ENCODE data around the gene MKLN1. TPM values are rescaled to one million over a fixed set of nuclear protein-coding genes. Genes with fewer than 3 reads are reported as not detected.

Gene MKLN1
- total RNA-seq, 1 donor: 78.5 TPM

DNA sequence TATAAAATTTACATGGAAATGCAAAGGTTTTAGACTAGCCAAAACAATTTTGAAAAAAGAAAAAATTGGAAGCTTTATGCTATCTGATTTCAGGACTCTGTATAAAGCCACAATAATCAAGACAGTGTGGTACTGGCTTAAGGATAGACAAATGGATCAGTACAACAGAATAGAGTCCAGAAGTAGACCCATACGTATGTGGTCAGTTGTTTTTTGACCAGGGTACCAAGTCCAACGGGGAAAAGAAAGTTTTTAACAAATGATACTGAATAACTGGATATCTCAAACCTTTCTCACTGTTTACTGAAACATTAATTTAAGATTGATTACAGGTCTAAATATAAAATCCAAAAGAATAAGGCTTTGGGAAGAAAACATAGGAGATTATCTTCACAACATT is 149.1 kb downstream of the MKLN1 start:
- no peak overlapping the region for H3K4me3 ChIP-seq (ENCODE audit: low read length)
- H3K4me1 ChIP-seq (ENCODE audit: insufficient read depth, low read length): no peaks in the 10 kb centered on the region
- H3K27me3 ChIP-seq (ENCODE audit: insufficient read depth, low read length): no peaks in the 10 kb centered on the region
- H3K9me3 ChIP-seq (ENCODE audit: low read depth, low read length): no peaks in the 10 kb centered on the region

DNA sequence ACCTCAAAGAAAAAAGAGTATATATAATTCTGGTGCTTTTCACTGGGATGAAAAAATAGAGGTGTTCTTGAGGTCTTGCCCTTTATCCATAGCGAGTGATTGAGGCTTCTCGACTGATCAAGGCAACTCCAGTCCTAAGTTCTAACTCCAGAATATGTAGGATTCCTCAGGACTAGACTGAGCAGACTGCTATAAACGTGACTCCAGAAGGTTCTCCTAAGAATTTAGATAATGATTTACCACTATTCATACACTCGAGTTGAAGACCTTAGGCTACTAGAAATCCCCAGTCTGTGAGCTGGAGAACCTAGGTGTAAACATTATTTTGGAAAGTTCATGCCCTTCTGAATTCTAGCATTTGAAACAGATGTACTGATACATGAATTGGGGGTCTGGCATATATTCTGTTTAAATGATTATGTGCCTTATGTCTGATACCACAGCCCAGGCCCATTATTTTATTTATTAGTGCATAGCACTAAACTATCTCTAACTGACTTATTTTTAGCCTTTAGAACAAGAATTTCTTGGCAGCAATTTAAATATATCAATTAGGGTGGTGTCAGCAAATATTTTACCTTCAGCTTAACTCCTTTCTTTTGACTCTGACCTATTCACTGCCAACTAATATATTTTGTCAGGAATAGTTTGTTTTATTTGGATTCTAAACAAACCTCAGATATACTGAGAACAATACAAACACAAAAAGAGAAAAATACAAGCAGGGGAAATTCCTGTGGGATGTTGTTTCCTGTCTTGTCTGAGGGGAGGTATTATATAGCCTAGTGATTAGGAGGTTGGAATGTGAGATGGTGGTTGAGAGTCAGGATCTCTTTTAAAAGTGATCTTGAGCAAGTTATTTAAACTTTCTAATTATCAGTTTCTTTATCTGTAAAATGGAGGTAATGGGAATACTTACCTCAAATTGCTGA is 153.0 kb downstream of the MKLN1 start:
- H3K27me3 ChIP-seq (ENCODE audit: insufficient read depth, low read length): no peaks in the 10 kb centered on the region
- H3K4me1 ChIP-seq (ENCODE audit: insufficient read depth, low read length): no peaks in the 10 kb centered on the region
- H3K9me3 ChIP-seq (ENCODE audit: low read depth, low read length): no peaks in the 10 kb centered on the region
- no peak overlapping the region for H3K4me3 ChIP-seq (ENCODE audit: low read length)

DNA sequence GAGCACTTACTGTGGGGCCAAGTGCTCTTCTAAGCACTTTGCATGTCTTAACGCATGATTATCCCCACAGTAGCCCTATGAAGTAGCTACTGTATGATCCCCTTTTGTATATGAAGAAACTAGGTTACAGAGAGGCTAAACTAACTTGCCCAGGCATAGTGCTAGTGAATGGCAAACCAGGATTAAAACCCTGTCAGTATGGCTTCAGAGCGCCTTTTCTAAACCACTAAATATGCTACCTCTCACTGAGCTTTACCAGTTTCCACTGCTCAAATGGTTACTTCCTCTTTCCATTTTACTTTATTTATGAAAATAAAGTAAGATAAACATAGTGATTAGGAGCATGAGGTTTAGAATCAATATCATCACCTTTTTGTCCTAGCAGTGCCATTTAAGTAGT is 155.1 kb downstream of the MKLN1 start:
- Histone ChIP-seq H3K27me3 (ENCODE audit: insufficient read depth, low read length) (no peaks in the 10 kb centered on the region), H3K4me1 (ENCODE audit: insufficient read depth, low read length) (no peaks in the 10 kb centered on the region), H3K9me3 (ENCODE audit: low read depth, low read length) (no peaks in the 10 kb centered on the region), H3K4me3 (ENCODE audit: low read length) (no peak overlapping the region)

DNA sequence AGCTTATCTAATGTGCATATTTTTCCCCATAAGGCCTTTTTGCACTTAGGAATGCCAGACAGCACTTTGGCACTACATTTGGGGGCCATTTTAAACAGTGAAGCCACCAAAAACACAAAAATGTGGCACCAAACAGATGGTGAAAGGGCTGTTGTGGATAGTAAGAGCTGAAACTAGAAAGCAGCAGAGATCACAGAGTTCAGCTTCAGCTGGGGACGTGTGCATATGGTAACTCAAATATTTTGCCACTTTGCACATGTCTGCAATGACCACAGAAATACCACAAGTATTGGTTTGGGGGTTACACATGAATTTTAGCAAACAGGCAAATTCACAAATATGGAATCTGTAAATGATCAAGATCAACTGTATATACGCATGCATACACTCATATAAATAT is 155.9 kb downstream of the MKLN1 start:
- no peaks in the 10 kb centered on the region for H3K9me3 ChIP-seq (ENCODE audit: low read depth, low read length)
- no peak overlapping the region for H3K4me3 ChIP-seq (ENCODE audit: low read length)
- no peaks in the 10 kb centered on the region for H3K27me3 ChIP-seq (ENCODE audit: insufficient read depth, low read length)
- H3K4me1 ChIP-seq (ENCODE audit: insufficient read depth, low read length): no peaks in the 10 kb centered on the region

DNA sequence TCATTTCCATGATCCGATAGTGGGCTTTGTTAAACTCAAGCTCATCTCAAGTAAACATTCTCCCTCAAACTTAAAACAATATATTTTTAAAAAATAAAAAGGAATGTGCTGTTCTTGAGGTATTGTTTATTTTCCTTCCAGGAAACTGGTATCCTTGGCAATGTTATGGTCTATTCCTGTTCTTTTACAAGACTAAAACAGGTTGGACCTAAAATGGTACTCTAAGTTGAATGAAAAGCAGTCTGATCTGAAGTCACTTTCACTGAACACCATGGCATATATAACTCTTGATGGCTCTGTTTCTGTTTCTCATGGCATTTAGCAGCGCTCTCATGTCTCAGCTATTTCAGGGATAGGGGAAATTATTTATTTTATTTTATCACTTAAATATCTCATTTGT is 158.7 kb downstream of the MKLN1 start:
- H3K4me3 ChIP-seq (ENCODE audit: low read length): no peak overlapping the region
- H3K27me3 ChIP-seq (ENCODE audit: insufficient read depth, low read length): no peaks in the 10 kb centered on the region
- no peaks in the 10 kb centered on the region for H3K4me1 ChIP-seq (ENCODE audit: insufficient read depth, low read length)
- no peaks in the 10 kb centered on the region for H3K9me3 ChIP-seq (ENCODE audit: low read depth, low read length)

DNA sequence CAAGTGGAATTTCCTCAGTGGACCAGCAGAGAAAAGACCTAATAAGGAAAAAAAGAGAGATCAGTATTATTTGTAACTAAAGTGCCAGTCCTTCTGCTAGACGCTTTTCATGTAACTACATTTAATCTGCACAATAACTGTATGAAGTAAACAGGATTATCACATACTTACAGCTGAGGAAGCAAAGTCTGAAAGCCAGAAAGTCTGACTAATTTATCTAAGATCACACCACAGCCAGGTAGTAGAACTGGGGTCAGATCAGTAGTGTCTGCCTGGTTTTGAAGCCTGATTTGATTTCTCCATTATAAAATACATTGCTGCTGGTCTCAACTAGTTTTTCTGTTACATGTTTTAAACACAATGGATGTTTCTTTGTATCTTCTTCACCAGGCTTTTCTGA is 159.5 kb downstream of the MKLN1 start:
- no peaks in the 10 kb centered on the region for H3K27me3 ChIP-seq (ENCODE audit: insufficient read depth, low read length)
- H3K9me3 ChIP-seq (ENCODE audit: low read depth, low read length): no peaks in the 10 kb centered on the region
- no peaks in the 10 kb centered on the region for H3K4me1 ChIP-seq (ENCODE audit: insufficient read depth, low read length)
- H3K4me3 ChIP-seq (ENCODE audit: low read length): no peak overlapping the region

DNA sequence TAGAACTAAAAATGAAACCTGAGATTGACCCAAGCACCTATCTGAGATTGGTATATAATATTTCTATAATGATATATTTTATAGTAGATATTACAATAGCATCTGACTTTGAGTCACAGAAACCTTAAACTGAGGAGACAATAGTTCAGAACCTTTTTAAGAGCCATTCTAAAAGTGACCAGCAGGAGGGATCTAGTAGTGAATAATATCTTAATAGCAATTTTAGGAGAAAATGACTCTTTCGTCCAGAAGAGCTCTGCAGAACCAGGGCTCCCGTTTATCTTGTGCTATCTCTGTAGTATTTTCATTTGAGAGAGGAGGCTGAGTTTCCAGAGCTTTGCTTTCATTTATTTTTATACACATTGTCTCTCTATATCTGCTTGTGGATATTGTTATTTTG is 160.7 kb downstream of the MKLN1 start:
- no peaks in the 10 kb centered on the region for H3K27me3 ChIP-seq (ENCODE audit: insufficient read depth, low read length)
- H3K4me3 ChIP-seq (ENCODE audit: low read length): no peak overlapping the region

DNA sequence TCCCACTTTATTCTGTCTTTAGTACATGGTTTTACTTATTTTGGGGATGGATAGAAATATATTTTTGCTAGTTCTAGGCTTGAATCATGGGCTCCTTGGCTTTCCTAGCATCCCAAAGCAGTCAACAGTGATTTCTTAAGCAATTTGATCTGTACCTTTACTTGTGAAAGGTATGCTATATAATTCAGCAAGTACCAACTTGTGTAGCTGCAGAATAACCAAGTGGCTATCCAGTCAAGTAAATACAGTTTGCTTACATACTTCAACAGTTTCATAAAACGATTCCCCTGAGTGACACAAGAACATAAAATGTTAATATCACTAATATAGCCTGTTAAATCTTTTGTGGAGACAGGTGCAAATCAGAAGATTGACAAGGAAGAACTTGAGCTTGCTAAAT is 161.5 kb downstream of the MKLN1 start:
- H3K9me3 ChIP-seq (ENCODE audit: low read depth, low read length): no peaks in the 10 kb centered on the region
- H3K4me1 ChIP-seq (ENCODE audit: insufficient read depth, low read length): no peaks in the 10 kb centered on the region
- no peaks in the 10 kb centered on the region for H3K27me3 ChIP-seq (ENCODE audit: insufficient read depth, low read length)
- H3K4me3 ChIP-seq (ENCODE audit: low read length): no peak overlapping the region

More for the DNA sequence above, 160.7 kb downstream of the MKLN1 start:
- no peaks in the 10 kb centered on the region for H3K4me1 ChIP-seq (ENCODE audit: insufficient read depth, low read length)
- no peaks in the 10 kb centered on the region for H3K9me3 ChIP-seq (ENCODE audit: low read depth, low read length)

DNA sequence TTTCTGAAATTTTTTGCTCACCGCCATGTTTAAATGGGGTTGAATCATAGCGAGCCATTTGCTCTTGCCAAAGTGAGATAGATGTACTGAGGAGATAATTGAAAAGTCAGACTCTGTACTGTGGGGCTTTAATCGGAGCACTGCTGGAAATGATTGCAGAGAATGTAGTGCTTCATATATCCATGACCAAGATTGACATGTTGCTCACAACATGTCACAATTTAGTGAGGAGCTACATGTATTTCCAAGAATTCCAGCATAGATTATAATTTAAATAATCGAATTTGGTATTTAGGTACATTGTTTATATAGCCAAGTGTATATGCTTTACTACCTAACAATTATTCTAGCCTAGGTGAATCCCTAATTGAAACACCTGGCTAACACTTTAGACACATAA is 162.2 kb downstream of the MKLN1 start:
- Histone ChIP-seq H3K4me3 (ENCODE audit: low read length) (no peak overlapping the region), H3K27me3 (ENCODE audit: insufficient read depth, low read length) (no peaks in the 10 kb centered on the region), H3K9me3 (ENCODE audit: low read depth, low read length) (no peaks in the 10 kb centered on the region), H3K4me1 (ENCODE audit: insufficient read depth, low read length) (no peaks in the 10 kb centered on the region)

DNA sequence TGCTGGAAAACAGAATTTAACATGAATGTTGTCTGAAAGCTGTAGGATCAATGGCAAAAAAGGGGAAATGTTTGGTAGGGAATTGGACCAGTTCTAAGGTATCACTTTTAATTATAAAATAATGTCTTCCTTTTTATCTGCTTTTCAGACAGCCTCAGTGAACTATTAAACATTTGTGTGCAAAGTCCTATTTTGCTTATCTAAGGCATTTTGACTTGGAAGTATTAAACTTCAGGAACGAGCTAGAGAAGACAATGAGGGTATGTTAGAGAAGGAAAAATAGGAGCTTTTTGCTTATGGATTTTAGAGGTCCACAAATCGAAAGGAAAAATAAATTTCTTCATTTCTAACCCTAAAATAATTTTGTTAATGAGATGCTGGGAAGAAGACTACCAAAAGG is 165.4 kb downstream of the MKLN1 start:
- H3K4me1 ChIP-seq (ENCODE audit: insufficient read depth, low read length): no peaks in the 10 kb centered on the region
- H3K4me3 ChIP-seq (ENCODE audit: low read length): no peak overlapping the region
- H3K27me3 ChIP-seq (ENCODE audit: insufficient read depth, low read length): no peaks in the 10 kb centered on the region

DNA sequence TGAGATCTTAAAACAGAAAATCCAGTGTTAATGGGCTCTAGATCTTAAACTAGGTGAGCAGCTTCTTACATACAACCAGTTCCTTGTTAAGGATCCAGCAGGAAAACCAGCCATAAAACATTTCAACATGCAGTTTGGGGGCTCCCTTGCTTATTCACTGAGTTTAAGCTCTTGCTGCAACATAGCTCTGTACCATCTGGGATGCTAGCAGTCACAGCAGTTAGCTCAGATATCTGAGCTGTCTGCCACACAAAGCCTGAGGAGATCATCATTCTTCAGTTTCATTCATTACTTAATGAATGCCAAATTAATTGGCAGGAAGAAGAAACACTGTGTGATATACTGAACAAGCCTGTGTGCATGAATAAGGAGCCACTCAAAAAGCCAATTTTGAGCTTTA is 165.9 kb downstream of the MKLN1 start:
- no peaks in the 10 kb centered on the region for H3K27me3 ChIP-seq (ENCODE audit: insufficient read depth, low read length)
- no peak overlapping the region for H3K4me3 ChIP-seq (ENCODE audit: low read length)
- H3K4me1 ChIP-seq (ENCODE audit: insufficient read depth, low read length): no peaks in the 10 kb centered on the region
- no peaks in the 10 kb centered on the region for H3K9me3 ChIP-seq (ENCODE audit: low read depth, low read length)

More for the DNA sequence above, 165.4 kb downstream of the MKLN1 start:
- no peaks in the 10 kb centered on the region for H3K9me3 ChIP-seq (ENCODE audit: low read depth, low read length)

DNA sequence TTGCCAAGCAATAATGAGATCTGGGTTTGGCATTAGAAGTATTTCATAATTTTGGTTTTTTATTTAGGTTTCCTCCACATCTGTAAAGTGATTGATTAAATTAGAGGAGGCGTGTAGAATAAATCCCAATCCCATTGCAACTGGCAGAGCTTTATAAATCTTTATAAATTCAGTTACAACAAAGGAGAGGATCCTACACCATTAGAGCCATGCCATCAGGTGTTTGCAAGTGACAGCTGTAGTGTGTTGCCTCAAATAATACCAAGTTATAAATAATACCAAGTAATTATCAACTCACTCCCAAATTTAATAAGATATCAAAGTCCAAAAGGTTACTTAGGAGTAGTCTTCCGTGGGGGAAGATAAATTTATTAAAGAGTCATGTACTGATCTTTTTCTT is 166.5 kb downstream of the MKLN1 start:
- no peak overlapping the region for H3K4me3 ChIP-seq (ENCODE audit: low read length)
- no peaks in the 10 kb centered on the region for H3K27me3 ChIP-seq (ENCODE audit: insufficient read depth, low read length)
- no peaks in the 10 kb centered on the region for H3K9me3 ChIP-seq (ENCODE audit: low read depth, low read length)
- H3K4me1 ChIP-seq (ENCODE audit: insufficient read depth, low read length): no peaks in the 10 kb centered on the region

DNA sequence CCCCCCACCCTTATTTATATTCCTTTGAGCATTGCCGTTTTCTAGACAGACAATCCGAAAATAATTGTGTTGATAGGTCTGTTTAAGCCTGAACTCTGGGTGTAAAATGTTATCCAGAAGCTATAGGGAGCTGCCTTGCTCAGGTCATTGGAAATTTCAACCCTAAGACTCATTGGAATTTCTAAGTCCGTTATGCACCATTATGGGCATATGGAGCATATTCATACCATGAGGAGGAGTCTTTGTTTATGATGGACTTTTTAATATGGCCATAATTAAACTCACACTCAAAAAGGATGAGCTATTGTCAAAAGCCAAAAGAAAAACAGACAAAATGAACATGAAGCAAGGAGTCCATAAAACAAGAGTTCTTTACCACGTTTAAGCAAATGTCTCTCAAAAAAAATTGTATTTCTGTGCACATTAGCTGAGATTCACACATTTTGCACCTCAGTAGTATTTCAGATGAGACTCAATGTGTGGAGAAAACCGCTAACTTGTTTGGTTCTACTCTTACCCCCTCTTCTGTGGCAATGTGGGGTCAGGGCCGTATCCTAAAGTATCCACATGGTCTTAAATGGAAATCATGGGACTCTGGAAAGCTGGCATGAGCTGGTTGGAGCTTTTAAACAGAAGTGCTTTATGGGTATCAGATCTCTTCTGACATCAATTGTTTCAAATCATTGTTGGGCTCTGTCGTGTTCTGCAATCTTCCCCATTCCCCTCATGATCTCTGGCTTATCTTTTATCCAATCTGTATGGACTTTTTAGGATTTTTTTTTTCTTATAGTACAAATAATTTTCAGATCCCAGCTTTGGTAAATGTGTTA is 168.2 kb downstream of the MKLN1 start:
- Histone ChIP-seq H3K4me3 (ENCODE audit: low read length) (no peak overlapping the region), H3K9me3 (ENCODE audit: low read depth, low read length) (no peaks in the 10 kb centered on the region), H3K4me1 (ENCODE audit: insufficient read depth, low read length) (no peaks in the 10 kb centered on the region), H3K27me3 (ENCODE audit: insufficient read depth, low read length) (no peaks in the 10 kb centered on the region)

DNA sequence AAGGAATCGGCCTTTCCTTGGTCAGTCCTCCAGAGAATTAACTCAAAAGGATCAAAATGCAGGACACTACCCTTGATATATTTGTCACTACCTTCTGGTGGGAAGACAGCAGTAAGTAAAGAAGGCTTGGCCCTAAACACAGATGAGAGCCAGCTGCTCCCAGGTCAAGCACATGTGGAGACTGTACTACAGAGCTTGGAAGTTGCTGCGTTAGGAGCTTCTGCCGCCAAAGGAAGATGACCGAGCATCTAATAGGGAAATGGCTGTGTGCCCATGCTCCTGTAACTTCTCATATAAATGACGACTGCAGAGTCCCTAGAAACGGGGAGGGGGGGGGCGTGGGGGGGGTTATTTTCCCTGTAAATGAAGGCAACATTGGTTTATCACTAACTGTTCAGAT is 169.8 kb downstream of the MKLN1 start:
- H3K4me1 ChIP-seq (ENCODE audit: insufficient read depth, low read length): peaks cover 9% of the 10 kb centered on the region
- H3K9me3 ChIP-seq (ENCODE audit: low read depth, low read length): no peaks in the 10 kb centered on the region
- H3K4me3 ChIP-seq (ENCODE audit: low read length): no peak overlapping the region
- no peaks in the 10 kb centered on the region for H3K27me3 ChIP-seq (ENCODE audit: insufficient read depth, low read length)

DNA sequence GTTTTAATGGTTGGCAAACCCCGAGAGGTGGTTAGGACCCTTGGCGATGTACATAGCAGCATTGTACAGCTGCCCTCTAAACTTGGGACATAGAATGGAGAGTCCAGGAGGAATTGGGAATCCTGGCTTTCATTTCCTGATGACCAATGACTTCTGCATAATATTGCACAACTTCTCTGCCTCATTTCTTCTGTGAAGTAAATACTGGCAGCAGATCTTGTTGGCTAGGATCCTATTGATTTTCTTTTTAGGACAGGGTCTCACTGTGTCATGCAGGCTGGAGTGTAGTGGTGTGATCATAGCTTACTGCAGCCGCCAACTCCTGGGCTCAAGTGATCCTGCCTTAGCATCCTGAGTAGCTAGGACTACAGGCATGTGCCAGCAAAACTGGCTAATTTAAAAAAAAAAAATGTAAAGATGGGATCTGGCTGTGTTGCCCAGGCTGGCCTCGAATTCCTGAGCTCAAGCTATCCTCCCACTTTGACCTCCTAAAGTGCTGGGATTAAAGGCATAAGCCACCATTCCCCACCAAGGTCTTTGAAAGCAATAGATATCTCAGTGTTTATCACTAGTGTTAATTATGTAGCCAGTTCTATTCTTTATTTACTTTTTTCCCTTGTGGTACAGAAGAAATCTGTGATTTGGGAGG is 170.7 kb downstream of the MKLN1 start:
- Histone ChIP-seq H3K27me3 (ENCODE audit: insufficient read depth, low read length) (no peaks in the 10 kb centered on the region), H3K9me3 (ENCODE audit: low read depth, low read length) (no peaks in the 10 kb centered on the region), H3K4me3 (ENCODE audit: low read length) (no peak overlapping the region), H3K4me1 (ENCODE audit: insufficient read depth, low read length) (peaks cover 9% of the 10 kb centered on the region)

Data from mononuclear cell (primary cell).